Measurements from ENCODE around the gene KY.

KY gene

GRCh38 chr3:134613006-134613520 is 37.8 kb downstream of the KY start:
- Histone ChIP-seq H3K9ac (ENCODE audit: low read length) (no peak overlapping the region), H3K27me3 (ENCODE audit: control insufficient read depth in 1 of 2, insufficient read depth in 2 of 2, low read length in 2 of 2) (no peaks in the 10 kb centered on the region), H3K9me3 (ENCODE audit: low read length) (no peaks in the 10 kb centered on the region), H3K4me3 (ENCODE audit: low read depth in 1 of 2, low read length in 2 of 2) (no peak overlapping the region), H3K36me3 (ENCODE audit: insufficient read depth, low read length) (no peaks in the 10 kb centered on the region), H3K4me1 (ENCODE audit: insufficient read depth, low read length) (no peaks in the 10 kb centered on the region), H3K27ac (ENCODE audit: low read depth, low read length) (no peak overlapping the region)

GRCh38 chr3:134611516-134611915 is 39.3 kb downstream of the KY start:
- Histone ChIP-seq H3K27ac (ENCODE audit: low read depth, low read length) (no peak overlapping the region), H3K9me3 (ENCODE audit: low read length) (no peaks in the 10 kb centered on the region), H3K4me3 (ENCODE audit: low read depth in 1 of 2, low read length in 2 of 2) (no peak overlapping the region), H3K9ac (ENCODE audit: low read length) (no peak overlapping the region), H3K4me1 (ENCODE audit: insufficient read depth, low read length) (no peaks in the 10 kb centered on the region), H3K36me3 (ENCODE audit: insufficient read depth, low read length) (no peaks in the 10 kb centered on the region), H3K27me3 (ENCODE audit: control insufficient read depth in 1 of 2, insufficient read depth in 2 of 2, low read length in 2 of 2) (no peaks in the 10 kb centered on the region)

- Histone ChIP-seq H3K9me3 (ENCODE audit: low read length) (no peaks in the 10 kb centered on the region), H3K27ac (ENCODE audit: low read depth, low read length) (no peak overlapping the region), H3K4me1 (ENCODE audit: insufficient read depth, low read length) (no peaks in the 10 kb centered on the region), H3K36me3 (ENCODE audit: insufficient read depth, low read length) (no peaks in the 10 kb centered on the region), H3K27me3 (ENCODE audit: control insufficient read depth in 1 of 2, insufficient read depth in 2 of 2, low read length in 2 of 2) (no peaks in the 10 kb centered on the region), H3K4me3 (ENCODE audit: low read depth in 1 of 2, low read length in 2 of 2) (no peak overlapping the region), H3K9ac (ENCODE audit: low read length) (no peak overlapping the region)
These were observed 40.1 kb downstream of the KY start for GRCh38 chr3:134610432-134611385.

GRCh38 chr3:134609821-134610431 is 40.9 kb downstream of the KY start:
- Histone ChIP-seq H3K4me3 (ENCODE audit: low read depth in 1 of 2, low read length in 2 of 2) (no peak overlapping the region), H3K4me1 (ENCODE audit: insufficient read depth, low read length) (no peaks in the 10 kb centered on the region), H3K9ac (ENCODE audit: low read length) (no peak overlapping the region), H3K9me3 (ENCODE audit: low read length) (no peaks in the 10 kb centered on the region), H3K27ac (ENCODE audit: low read depth, low read length) (no peak overlapping the region), H3K36me3 (ENCODE audit: insufficient read depth, low read length) (no peaks in the 10 kb centered on the region), H3K27me3 (ENCODE audit: control insufficient read depth in 1 of 2, insufficient read depth in 2 of 2, low read length in 2 of 2) (no peaks in the 10 kb centered on the region)

GRCh38 chr3:134608771-134609435 is 41.9 kb downstream of the KY start:
- no peaks in the 10 kb centered on the region for H3K4me1 ChIP-seq (ENCODE audit: insufficient read depth, low read length)
- H3K9me3 ChIP-seq (ENCODE audit: low read length) = no peaks in the 10 kb centered on the region
- no peak overlapping the region for H3K9ac ChIP-seq (ENCODE audit: low read length)
- no peak overlapping the region for H3K27ac ChIP-seq (ENCODE audit: low read depth, low read length)
- H3K4me3 ChIP-seq (ENCODE audit: low read depth in 1 of 2, low read length in 2 of 2) = no peak overlapping the region
- no peaks in the 10 kb centered on the region for H3K36me3 ChIP-seq (ENCODE audit: insufficient read depth, low read length)
- H3K27me3 ChIP-seq (ENCODE audit: control insufficient read depth in 1 of 2, insufficient read depth in 2 of 2, low read length in 2 of 2) = no peaks in the 10 kb centered on the region

GRCh38 chr3:134608023-134608770 is 42.6 kb downstream of the KY start:
- H3K27ac ChIP-seq (ENCODE audit: low read depth, low read length) = no peak overlapping the region
- no peak overlapping the region for H3K9ac ChIP-seq (ENCODE audit: low read length)
- no peak overlapping the region for H3K4me3 ChIP-seq (ENCODE audit: low read depth in 1 of 2, low read length in 2 of 2)
- H3K9me3 ChIP-seq (ENCODE audit: low read length) = no peaks in the 10 kb centered on the region
- H3K36me3 ChIP-seq (ENCODE audit: insufficient read depth, low read length) = no peaks in the 10 kb centered on the region
- no peaks in the 10 kb centered on the region for H3K27me3 ChIP-seq (ENCODE audit: control insufficient read depth in 1 of 2, insufficient read depth in 2 of 2, low read length in 2 of 2)
- no peaks in the 10 kb centered on the region for H3K4me1 ChIP-seq (ENCODE audit: insufficient read depth, low read length)

GRCh38 chr3:134607054-134608022 is 43.5 kb downstream of the KY start:
- no peaks in the 10 kb centered on the region for H3K9me3 ChIP-seq (ENCODE audit: low read length)
- H3K27ac ChIP-seq (ENCODE audit: low read depth, low read length) = no peak overlapping the region
- no peaks in the 10 kb centered on the region for H3K36me3 ChIP-seq (ENCODE audit: insufficient read depth, low read length)
- no peaks in the 10 kb centered on the region for H3K27me3 ChIP-seq (ENCODE audit: control insufficient read depth in 1 of 2, insufficient read depth in 2 of 2, low read length in 2 of 2)
- no peak overlapping the region for H3K9ac ChIP-seq (ENCODE audit: low read length)
- H3K4me3 ChIP-seq (ENCODE audit: low read depth in 1 of 2, low read length in 2 of 2) = no peak overlapping the region
- H3K4me1 ChIP-seq (ENCODE audit: insufficient read depth, low read length) = no peaks in the 10 kb centered on the region

GRCh38 chr3:134606033-134607025 is 44.5 kb downstream of the KY start:
- Histone ChIP-seq H3K27ac (ENCODE audit: low read depth, low read length) (no peak overlapping the region), H3K27me3 (ENCODE audit: control insufficient read depth in 1 of 2, insufficient read depth in 2 of 2, low read length in 2 of 2) (no peaks in the 10 kb centered on the region), H3K9me3 (ENCODE audit: low read length) (no peaks in the 10 kb centered on the region), H3K4me1 (ENCODE audit: insufficient read depth, low read length) (no peaks in the 10 kb centered on the region), H3K36me3 (ENCODE audit: insufficient read depth, low read length) (no peaks in the 10 kb centered on the region), H3K4me3 (ENCODE audit: low read depth in 1 of 2, low read length in 2 of 2) (no peak overlapping the region), H3K9ac (ENCODE audit: low read length) (no peak overlapping the region)

- no peaks in the 10 kb centered on the region for H3K36me3 ChIP-seq (ENCODE audit: insufficient read depth, low read length)
- H3K4me1 ChIP-seq (ENCODE audit: insufficient read depth, low read length) = no peaks in the 10 kb centered on the region
- no peaks in the 10 kb centered on the region for H3K27me3 ChIP-seq (ENCODE audit: control insufficient read depth in 1 of 2, insufficient read depth in 2 of 2, low read length in 2 of 2)
- no peak overlapping the region for H3K9ac ChIP-seq (ENCODE audit: low read length)
- no peak overlapping the region for H3K27ac ChIP-seq (ENCODE audit: low read depth, low read length)
- no peak overlapping the region for H3K4me3 ChIP-seq (ENCODE audit: low read depth in 1 of 2, low read length in 2 of 2)
- H3K9me3 ChIP-seq (ENCODE audit: low read length) = no peaks in the 10 kb centered on the region
These were observed 45.3 kb downstream of the KY start for GRCh38 chr3:134605556-134605955.
